ENCODE results near the gene TACC2.

The TACC2 gene

DNA sequence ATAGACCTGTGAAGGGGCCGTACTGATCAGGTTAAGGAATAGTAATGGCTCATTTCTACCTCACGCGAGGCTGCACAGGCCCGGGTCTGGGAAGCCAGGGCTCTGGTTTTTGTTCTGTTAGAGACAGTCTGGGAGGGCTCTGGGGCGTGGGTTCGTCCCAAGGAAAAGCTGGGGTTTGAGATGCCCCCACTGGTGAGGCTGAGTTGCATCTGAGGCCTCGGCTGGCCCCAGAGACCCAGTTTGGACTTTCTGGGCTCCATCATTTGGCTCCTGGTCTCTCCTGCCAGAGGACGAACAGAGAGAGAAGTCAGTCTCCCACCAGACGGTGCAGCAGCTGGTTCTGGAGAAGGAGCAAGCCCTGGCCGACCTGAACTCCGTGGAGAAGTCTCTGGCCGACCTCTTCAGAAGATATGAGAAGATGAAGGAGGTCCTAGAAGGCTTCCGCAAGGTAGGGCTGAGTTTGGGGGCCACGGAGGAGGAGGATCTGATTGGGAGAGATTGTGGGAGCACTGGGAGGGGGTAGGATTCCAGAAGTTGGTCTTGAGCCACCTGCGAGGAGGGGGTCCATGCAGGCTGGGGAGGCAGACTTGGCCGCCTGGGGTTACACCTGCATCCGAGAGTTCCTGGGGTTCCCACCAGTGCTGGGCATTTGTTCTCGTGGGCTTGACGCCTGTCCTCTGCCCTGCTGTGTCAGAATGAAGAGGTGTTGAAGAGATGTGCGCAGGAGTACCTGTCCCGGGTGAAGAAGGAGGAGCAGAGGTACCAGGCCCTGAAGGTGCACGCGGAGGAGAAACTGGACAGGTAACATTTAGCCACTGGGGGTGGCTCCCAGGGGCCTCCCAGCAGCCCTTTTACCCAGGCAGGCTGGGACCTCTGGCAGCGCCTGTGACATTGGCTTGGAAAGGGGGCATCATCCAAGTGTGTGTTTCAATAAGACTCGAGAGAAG is 259.7 kb downstream of the TACC2 start:
- DNase-seq (ENCODE audit: low read depth in 2 of 2) = no peak

DNA sequence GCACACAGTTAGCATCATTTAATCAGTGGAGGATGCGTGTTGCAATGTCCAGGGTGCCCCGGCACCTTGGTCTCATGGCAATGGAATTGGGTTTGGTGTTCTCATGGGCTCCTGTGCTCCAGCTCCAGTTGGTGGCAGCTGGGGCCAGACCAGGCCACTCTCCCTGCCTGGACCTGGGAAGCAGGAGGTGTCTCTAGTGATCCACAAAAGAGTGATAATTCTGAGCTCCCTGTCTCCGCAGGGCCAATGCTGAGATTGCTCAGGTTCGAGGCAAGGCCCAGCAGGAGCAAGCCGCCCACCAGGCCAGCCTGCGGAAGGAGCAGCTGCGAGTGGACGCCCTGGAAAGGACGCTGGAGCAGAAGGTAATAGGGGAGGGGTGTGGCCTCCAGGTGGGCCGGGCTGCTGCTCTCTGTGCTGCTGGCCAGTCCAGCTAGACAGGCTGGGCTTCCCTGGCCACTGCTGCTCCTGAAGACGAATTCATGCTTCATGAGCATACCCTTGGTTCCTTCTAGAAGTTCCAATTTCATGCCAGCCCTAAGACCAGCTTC is 260.4 kb downstream of the TACC2 start:
- no peak for DNase-seq (ENCODE audit: low read depth in 2 of 2)

DNA sequence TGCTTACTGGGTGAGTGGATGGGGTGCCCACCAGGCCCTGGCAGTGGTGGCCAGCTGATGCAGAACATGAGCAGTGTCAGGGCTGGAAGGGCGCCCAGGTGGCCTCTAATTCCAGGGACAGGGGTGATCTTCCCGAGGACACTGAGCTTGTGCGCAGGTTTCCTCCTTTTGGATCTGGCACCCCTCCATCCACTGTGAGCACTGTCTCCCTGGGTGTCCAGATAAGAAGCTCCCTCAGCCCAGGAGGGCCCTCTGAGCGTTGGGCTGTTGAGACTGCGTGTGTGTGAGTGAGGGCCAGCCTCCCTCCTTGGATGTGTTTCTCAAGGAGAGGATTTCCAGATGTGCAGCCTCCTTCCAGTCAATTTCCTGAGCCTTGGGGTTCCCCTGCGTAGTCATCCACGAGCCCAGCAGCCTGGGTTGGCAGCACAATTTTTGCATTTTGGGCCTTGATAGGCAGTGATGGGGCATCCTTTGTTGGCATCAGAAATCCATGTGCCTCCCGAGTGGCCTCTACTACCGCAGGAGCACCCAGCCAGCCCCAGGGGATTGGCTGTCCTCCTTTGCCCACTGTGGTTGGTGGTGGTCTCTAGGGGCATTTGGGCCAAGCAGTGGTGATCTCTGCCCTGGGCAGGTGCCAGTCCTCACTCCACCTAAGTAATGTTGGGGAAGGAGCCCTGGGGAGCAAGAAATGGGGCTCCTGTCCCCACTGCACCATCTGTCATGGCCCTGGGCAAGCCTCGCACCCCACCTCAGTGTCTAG is 261.2 kb downstream of the TACC2 start:
- DNase-seq (ENCODE audit: low read depth in 2 of 2) = no peak

DNA sequence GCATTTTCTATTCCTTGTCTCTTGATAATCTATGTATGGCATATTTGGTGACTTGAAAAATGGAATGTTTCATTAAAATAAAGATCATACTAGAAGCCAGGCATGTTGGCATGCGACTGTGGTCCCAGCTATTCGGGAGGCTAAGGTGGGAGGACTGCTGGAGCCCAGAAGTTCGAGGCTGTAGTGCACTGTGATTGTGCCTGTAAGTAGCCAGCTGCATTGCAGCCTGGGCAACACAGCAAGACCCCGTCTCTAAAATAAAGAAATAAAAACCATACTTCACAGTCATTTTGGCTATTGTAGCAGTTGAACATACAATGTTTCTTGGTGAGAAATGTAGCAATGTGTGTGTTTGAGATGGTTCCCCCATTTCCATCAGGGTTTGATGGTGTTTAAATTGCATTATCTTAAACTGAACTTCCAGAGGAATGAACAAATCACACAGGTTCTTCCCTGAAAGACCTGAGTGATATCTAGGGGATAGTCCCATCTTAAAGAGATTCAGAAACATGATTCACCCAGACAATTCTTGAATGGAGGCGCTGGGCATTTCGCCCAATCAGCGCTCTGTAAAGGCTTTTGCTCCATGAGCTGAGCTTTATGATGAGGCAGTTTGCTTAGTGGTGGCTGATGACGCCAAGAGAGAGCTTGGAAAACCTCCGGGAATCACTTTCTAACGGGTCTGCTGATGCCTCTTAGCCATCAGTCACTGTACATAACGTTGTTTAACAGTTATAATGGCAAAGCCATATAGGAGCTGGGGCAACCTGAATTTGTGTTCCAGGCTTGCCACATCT is 262.7 kb downstream of the TACC2 start:
- DNase-seq (ENCODE audit: low read depth in 2 of 2) = no peak

DNA sequence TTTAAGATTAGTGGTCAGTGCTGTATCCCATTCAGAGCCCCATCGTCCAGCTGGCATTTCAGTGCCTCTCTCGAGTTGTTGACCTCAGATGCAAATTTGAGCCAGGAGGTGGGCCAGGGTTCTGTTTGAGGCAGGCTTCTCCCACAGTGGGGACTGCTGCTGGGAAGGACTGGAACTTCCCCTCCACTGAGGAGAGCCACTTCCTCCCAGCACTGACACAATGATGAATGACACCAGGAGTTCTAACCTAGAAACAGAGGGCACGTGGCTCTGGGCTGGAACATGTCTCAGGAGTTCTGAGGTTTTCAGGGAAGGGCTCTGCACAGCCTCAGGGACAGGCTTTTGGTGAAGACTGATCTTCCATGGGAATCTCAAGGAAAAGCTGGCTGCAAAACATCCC is 263.8 kb downstream of the TACC2 start:
- no peak for DNase-seq (ENCODE audit: low read depth in 2 of 2)

DNA sequence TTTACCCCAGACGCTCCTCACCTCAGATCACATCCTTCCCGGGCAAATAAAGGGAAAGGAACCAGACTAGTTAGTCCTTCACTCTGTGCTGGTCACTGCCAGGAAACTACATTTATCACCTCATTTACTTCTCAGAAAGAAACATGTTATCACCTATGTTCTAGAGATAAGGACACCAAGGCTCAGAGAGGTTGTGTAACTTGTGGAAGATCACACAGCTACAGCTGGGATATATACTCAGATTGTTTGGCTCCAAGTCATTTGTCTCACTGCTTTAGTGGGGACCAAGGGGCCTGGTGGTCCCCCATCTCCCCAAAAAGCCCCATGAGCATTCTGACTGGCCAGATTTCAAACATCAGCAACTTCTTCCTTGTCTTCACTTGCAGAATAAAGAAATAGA is 264.6 kb downstream of the TACC2 start:
- no peak for DNase-seq (ENCODE audit: low read depth in 2 of 2)

DNA sequence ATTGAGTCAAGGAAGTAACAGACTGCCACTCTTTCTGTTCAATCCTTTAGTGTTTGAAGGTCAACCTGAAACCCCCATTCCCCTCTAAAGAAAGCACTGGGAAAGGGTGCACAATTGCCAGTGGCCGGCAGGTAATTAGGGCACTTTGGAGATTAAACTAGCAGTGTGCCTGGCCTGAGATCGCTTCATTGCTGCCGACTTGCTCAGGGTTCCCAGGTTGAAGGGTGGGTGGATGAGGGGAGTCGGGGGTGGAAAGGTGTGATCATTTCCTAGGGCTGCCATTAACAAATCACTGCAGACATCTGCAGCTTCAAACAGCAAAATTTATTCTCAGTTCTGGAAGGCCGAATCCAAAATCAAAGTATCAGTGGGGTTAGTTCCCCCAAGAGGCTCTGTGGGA is 265.9 kb downstream of the TACC2 start:
- no peak for DNase-seq (ENCODE audit: low read depth in 2 of 2)

DNA sequence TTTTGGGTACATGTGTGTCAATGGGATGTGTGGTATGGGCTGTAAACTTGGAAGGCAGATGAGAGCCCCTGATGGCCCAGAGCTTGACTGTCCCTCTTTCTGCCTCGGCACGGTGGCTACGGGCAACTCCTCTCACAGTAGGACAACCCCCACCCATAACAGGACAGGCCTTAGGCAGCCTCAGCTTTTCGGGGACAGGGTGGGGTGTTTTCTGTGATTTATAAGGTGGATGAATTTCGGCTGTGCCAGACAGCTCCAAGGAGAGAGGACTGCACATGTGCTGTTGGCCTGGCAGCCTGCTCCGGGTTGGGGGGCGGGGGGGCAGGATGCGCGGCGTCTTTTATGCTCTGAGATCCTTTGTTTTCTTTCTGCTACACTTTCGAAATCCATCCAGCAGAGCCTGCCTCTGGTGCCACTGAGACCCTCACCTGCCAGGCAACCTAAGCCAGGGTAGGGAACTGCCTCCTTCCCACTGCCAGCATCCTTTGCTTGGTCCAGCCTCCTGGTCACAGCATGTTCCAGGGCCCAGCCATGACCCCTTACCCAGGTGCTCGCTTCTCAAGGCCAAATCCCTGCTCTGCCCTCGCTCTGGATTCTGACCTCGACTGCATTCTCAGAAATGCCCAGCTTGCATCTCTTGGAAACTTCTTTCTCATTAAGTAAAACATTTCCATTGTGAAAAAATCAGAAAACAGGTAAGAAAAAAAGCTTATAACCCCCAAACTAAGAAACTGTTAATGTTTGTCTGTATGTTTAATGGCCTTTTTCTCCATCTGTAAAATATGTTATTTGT is 266.7 kb downstream of the TACC2 start:
- no peak for DNase-seq (ENCODE audit: low read depth in 2 of 2)

DNA sequence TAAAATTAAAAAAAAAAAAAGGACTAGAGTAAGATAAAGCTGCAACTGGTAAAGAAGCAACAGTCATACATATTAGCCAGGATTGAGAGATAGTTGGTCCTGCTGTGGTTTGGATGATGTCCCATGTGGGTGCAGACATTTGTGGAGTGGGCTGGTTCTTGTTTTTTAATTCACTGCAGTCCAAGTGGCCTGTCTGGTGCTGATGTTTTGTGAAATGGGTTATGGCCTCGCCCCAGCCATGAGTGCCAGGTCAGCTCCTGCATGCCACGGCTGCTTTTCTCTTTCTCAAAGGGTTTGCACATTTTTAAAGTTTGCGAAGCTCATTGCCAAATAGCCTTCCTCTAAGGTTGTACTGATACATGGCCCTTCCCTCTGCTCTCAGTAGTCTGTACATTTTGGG is 268.1 kb downstream of the TACC2 start:
- DNase-seq (ENCODE audit: low read depth in 2 of 2) = no peak

DNA sequence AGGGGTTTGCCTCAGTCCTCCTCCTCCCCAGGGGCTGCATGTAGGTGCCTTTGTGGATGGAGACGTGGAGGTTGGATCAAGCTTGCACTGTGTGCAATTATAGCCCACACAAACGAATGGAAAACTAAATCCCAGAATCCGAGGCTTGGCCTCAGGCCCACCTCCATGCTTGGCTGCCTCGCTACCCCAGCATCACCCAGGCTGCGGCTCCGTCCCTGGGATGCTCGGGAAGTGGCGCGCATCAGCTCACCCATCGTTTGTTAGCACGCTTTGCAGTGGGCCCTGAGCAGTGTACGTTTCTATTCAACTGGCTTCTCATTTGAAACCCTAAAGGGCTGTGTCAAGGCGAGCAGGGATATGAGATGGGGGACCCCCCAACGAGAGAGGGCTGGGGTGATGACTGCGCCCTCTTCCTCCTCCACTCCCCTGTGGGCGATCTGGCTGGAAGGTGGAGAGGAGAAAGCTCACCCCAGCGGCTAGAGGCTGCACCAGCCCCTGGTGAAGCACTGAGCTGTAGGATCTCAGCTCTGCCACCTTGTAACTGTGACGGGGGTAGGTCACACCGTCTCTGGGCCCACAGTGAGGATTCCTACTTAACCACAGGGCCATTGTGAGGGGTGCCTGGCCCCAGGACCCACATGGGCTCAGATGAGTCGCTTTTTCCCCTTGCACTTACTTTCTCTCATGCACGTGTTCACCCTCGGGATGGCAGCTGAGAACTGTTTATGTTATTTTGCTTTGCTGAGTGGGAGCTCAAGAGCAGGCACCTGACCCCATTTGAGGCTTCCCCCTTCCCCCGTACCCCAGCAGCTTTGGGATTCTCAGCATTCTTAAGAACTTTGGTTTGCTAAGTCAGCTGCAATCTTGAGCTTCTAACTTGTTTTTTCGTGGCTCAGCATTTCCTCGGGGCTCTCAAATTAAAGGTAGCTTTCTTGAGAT is 269.4 kb downstream of the TACC2 start:
- DNase-seq (ENCODE audit: low read depth in 2 of 2) = no peak

DNA sequence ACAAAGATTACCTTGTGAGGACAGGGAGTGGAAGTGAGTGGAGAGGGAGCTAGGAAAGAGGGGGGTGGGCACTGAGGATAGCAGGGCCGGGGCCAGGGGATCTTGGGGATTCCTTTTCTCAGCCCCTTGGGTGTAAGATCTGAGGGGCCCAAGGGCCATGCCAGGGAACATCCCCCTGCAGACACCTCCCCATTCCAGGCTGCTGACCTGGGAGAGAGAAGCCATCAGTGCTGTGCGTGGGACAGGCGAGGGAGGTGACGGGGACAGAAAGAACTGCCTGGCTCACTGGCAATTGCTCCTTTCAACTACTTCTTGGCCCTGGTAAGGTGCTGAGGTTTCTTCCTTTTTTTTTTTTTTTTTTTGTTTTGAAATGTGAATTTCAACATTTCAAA is 270.1 kb downstream of the TACC2 start:
- no peak for DNase-seq (ENCODE audit: low read depth in 2 of 2)

DNA sequence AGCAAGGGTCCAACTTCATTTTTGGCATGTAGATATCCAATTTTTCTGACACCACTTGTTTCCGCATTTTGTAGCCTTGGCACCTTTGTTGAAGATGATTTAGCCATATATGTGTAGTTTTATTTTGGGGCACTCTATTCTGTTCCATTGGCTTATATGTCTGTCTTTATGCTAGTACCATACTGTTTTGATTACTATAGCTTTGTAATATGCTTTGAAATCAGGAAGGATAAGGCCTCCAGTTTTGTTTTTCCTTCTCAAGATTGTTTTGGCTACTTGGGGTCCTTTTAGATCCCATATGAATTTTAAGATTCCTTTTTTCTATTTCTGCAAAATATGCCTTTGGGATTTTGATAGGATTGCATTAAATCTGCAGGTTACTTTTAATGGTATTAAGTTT is 272.6 kb downstream of the TACC2 start:
- no peak for DNase-seq (ENCODE audit: low read depth in 2 of 2)

DNA sequence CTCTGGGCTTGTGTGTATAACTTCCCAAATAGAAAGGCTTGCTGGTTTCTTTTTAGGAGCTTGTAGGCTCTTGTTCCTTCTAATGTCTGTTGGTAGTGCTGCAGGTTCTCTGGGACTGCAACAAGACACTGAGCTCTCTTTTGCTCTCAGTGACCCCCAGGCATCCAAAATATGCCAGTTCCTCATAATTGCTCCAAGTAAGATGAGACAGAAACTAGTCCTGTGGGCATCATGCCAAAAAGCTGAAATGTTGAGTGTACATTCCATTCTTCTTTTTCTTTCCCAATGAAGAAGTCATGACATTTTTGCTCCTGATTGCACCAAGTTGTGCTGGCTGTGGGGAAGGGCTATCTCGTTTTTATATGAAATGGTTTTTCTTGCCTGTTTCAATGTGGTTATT is 275.0 kb downstream of the TACC2 start:
- DNase-seq (ENCODE audit: low read depth in 2 of 2) = peak; percentile 89 to 91

DNA sequence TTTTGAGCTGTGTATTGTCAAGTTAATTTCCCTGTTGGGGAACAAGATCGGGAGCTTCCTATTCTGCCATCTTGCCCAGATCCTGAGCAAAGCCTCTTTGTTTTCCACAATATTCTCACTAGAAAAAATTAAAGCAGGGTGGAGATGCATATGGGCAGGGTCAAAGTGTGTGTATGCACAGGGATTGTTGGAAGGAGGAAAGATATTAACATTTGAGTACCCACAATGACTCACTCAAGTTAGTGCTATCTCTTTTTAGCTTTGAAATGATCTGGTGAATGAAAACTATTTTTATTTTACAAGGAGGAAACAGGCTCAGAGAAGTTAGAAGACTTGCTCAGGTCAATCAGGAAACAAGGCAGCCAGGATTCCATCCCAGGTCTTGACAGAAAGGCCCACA is 275.5 kb downstream of the TACC2 start:
- DNase-seq (ENCODE audit: low read depth in 2 of 2) = no peak

DNA sequence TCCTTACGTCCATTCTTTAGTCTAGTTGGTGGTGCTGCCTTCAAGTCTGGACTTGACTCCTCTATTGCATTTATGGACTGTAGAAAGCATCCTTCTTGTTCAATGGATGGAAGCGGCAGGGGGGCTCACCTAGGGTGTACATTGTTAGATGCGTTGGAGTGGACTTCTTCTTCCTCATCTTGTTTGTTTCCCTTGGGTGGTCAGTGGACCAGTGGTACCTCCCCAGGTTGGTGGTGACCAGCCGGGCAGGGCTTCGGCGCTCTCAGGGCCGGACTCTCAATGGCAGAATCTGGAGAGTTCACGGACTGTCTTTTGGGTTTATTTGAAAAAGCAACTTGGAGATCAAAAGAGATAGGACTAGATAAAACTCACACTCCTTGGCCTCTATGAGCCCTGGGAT is 276.0 kb downstream of the TACC2 start:
- no peak for DNase-seq (ENCODE audit: low read depth in 2 of 2)

DNA sequence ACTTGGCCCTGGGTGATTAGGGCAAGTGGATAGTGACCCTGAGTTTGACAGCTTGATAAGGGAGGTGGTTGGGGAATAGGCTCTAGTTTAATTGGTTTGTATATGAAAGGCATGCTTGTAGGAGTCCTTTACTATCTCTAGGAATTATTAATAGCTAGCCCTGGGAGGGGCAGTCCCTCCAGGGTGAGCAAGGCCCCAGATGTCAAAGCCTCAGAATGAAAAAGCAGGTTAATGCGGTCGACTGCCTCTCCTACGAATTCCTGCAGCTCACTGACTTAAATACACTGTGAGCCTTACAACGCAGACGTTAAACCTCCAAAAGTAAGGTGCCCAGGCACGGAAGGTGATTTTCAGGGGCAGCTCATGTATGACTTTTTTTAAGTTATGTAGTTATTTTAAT is 276.9 kb downstream of the TACC2 start:
- no peak for DNase-seq (ENCODE audit: low read depth in 2 of 2)

DNA sequence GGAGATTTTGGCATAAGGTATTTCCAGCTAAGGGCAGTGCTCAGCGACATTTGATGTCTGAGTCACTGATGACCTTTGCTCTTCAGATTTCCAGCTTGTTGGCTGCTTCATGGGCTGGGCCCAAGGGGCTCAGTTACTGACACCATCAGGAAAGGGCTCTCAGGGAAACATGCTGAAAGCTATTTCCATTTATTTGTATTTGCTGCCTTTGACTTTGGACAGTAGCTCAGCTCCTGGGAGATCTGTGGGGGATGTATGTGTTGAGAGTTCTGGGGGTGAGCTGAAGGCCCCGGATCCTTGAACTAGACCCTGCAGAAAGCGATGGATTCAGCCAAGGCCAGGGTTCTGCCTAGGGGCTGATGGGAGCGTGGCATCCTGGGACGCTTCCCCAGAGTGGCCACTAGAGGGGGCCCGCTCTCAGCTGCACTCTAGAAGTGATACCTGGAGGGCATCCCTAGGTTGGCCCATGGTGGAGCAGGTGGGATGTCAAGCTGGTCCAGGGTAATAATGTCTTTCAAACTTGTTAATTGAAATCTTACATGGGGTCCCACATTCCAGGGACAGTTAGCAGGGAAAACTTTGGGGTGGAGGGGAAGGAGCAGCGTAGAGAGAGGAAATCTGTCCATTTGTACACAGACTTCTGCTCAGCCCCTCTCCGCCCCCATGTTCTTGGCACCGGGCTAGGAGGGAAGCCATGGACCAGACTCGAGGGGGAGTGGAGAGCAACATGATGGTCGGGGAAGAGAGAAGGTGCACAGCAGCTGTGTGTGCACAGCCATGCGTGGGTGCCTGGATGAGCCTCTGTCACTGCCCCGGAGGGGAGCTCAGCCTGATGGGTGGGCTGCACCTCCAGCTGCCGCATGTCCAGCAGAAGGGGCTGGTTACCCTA is 279.1 kb downstream of the TACC2 start:
- DNase-seq (ENCODE audit: low read depth in 2 of 2) = no peak

DNA sequence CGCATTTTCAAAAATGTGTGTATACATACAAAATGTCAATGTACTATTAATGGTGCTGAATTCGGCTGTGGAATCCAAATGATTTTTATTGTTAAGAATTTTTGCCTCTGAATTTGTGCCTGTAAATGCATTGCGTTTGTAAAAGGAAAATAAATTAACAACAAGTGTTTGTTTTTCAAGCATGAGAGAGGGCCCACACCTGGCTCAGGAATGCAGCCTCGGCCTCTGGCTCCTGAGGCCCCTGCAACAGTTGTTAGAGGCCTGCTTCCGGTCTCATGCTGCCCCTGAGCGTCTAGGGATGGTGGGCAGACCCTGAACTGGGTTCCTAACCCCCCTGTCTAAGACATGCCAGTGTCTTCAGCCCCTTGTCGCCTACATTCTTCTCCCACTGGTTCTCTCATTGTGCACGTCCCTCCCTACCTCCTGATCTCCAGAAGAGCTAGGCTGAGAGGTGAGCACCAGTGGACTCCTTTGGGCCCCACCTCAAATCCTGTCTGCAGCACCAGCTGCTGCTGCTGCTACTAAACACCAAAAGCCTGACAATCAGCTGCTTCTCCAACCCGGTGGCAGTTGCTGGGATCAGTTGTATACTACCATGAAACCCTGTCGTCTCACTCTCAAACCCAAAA is 280.2 kb downstream of the TACC2 start:
- DNase-seq (ENCODE audit: low read depth in 2 of 2) = no peak

DNA sequence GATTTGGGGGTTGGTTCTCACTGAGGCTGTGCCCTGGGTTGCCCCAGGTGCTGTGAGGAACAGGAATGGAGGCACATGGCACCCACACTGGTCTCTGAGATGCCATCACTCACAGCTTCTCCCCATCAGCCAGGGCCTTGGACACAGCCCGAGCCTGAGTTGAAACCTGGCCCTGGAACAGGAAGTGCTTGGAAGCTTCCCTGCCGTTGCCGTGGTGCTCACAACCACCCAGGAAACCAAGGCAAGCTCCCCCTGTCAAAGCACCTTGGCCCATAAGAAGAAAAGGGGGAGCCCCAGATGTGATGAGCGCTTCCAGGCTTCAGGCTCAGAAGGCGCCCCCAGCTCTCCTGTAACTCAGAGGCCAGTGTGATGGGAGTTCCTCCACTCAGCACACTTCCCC is 282.1 kb downstream of the TACC2 start, which contains the start of gene BTBD16:
Gene BTBD16 (plus strand): TSS at position 221 of the 400 bp plus-strand sequence. CDS start 3,786 bp downstream, outside the sequence.
- no peak for DNase-seq (ENCODE audit: low read depth in 2 of 2)
